T-helper 2 cell (primary cell): ENCODE results near the gene NDUFV1.
"Not testable (repeated sequence)": the region's sequence is repeated elsewhere in the genome, so short reads cannot be mapped to it uniquely, and the experiment has no call there.

ENCODE experiments used
- DNase-seq, 5 experiments: peaks; one replicate each; pipeline versions ENCODE4 v3.0.0 to v3.0.0-alpha.2; 2012 to 2022

NDUFV1 gene

DNA sequence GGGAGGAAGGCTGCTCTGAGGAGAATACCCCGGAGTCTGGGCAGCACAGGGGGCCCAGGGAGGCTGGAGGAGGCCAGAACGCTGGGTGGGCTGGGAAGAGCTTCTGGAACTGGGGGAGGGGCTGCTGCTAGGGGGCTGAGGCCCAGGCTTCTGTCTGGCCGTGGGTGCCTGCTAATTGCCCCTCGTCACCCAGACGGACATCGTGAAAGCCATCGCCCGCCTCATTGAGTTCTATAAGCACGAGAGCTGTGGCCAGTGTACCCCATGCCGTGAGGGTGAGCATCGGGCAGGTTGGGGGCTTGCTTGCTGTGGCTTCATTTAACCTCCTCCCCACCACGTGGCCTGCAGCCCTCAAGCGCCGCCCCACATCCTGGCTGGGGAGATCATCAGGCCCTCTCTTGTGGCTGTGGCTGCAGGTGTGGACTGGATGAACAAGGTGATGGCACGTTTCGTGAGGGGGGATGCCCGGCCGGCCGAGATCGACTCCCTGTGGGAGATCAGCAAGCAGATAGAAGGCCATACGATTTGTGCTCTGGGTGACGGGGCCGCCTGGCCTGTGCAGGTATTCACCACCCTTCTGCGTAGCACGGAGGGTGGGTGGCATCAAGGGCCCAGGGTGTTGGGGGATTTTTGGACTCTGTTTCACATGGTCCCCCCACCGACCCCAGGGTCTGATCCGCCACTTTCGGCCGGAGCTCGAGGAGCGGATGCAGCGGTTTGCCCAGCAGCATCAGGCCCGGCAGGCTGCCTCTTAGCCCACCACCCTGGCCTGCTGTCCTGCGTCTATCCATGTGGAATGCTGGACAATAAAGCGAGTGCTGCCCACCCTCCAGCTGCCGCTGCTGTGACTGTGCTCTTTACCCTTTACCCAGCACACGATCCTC lies 5.2 kb downstream of the NDUFV1 start:
- DNase-seq, result no peak

DNA sequence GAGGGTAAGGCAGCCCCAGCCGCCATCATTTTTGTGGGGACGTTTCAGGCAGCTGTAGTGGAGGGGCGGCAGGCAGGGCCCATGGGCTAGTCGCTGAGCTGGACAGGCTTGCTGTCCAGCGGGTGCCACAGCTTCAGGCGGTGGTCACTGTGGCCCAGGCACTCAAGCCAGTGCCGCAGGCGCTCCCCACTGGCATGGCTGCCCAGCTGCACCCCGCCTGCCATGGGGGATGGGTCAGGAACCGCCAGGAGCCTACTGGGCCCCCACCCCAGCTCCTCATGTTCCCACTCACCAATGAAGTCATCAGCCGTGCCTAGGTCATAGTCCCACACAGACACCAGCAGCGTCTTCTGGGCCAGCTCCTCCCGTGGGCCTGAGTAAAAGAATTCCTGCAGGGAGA lies 6.0 kb downstream of the NDUFV1 start:
- DNase-seq, result no peak

DNA sequence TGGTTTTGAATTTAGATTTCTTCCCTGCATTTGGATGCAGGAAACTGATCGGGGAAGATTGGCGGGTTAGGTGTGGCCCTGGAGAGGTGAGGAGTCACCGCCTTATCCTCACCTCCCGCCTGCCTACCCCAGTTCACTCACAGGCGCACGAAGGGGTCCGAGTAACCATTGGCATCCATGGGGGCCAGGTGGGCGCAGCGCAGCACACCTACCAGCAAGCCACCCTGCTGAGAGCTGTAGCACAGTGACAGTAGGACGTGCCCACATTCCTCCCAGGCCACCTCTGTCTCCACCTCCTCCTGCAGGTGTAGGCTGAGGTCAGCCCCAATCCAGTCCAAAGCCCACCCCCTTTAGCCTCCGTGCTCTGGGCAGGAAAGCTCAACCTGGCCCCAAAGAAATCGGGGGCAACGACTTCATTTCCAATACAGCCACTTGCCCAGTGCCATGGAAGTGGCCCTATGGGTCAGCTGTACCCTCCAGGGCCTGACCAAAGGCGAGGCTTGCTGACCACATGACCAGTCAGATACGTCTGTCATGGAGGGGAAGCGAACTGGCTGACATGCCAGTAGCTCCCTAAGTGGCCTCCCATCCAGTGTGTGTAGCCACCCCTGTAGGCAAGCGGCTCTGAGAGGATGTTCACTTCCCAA lies 6.7 kb downstream of the NDUFV1 start:
- no peak for DNase-seq

DNA sequence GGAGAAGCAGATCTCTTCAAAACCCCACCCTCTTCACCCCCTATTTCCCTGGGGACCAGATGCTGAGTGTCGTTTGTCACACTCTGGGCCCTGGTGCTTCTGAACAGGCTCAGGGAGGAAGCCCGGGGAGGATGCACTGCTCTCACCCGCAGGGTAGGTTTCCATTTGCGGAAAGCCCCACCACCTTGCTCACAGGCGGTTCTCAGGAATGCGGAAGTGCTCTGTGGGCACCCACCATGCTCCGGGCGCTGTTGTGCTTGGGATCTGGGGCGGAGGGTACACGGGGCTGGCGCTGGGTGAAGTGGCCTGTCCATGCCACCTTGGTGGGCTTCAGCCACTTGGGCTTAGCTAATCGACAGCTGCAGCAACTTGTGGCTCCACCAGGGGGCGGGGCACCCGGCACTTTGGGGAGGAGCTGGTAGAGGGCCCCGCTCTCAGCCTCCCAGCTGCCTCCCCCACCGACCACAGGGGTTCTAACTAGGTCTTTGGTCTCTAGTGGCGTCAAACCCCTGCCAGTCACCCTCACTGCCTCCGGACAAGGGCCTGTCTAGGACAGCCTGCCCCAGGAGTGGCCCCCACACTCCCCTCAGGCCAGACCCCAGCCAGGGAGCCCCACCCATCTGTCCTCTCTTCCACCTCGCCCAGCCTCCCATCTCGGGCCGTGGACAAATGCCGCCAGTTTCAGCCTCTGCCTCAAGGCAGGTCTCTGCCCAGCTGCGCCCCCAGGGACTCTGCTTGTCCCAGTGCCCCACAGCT lies 7.4 kb downstream of the NDUFV1 start:
- DNase-seq, result peak; percentile 48 to 95 (median 74)

DNA sequence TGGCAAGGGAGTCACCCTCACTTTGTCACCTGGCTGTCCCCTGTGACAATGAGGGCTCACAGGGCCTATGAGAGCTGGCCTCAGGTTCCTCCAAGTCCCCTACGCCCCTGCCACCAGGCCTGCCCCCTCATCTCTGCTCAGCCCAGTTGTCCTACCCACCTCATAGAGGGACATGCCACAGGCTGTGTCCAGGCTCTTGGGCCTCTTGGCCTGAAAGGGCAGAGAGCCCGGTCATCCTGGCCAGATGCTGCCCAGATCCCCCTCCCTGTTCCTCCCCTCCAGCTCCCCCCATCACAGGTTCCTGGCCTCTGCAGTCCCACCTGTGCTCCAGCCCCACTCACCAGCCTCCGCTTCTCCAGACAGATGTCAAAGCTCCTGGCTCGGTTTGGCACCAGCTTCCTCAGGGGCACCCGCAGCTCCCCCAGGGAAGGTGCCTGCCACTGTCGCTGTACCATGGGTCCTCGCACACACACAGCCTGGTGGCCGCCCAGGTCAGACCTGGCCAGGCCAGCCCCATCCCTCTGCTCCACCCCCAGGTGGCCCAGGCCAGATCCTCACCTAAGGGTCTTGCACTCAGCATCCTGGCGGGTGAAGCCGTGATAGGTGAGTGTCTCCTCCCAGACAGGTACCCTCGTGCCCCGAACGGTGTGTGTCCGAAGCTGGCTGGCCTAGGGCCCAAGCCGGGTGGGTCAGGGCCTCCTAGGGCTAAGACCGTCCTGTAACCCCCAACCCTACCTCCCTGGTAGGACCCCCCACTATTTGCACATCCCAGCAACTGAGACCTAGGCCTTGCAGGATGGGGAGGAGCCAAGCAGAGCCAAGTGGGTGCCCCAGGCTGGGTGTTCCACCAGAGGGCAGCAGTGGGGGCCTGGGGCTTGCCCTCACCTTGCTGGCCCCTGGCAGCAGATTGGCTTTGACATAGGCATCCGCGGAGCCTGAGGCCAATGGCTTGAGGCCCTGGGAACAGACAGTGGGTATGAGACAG lies 8.3 kb downstream of the NDUFV1 start:
- peak in 3 of 5 experiments; percentile 26 to 76 (median 44) for DNase-seq

DNA sequence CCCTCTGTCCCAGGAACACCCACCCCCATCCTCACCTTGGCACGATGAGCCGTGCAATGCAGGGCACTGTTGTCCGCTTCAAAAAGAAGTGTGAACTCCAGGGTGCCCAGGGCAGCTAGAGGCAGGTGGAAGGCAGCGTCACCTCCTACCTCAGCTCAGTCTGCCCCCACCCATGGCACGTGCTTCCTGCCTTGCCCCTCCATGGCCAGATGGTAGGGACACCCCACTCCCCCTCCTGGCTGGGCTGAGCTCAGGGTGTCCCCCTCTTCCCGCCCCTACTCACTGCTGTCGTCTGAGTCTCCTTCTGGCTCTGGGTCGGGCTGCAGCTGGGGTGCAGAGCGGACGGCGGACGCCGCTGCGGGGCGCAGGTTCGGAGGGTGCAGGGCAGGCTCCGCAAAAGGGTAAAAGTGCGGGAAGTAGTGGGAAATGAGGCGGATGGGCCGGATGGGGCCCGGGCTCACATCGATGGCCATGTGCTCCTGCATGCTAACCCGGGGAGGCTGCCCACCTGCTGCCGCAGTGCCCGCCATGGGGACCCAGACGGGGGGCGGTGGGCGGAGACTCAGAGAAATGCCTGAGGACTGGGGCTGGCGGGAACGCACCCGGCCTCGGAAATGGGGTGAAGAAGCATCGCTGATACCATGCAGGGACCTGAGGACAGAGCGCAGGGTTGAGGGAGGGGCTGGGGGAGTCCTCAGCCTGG lies 9.1 kb downstream of the NDUFV1 start:
- peak in 1 of 5 experiments; percentile 15 for DNase-seq

DNA sequence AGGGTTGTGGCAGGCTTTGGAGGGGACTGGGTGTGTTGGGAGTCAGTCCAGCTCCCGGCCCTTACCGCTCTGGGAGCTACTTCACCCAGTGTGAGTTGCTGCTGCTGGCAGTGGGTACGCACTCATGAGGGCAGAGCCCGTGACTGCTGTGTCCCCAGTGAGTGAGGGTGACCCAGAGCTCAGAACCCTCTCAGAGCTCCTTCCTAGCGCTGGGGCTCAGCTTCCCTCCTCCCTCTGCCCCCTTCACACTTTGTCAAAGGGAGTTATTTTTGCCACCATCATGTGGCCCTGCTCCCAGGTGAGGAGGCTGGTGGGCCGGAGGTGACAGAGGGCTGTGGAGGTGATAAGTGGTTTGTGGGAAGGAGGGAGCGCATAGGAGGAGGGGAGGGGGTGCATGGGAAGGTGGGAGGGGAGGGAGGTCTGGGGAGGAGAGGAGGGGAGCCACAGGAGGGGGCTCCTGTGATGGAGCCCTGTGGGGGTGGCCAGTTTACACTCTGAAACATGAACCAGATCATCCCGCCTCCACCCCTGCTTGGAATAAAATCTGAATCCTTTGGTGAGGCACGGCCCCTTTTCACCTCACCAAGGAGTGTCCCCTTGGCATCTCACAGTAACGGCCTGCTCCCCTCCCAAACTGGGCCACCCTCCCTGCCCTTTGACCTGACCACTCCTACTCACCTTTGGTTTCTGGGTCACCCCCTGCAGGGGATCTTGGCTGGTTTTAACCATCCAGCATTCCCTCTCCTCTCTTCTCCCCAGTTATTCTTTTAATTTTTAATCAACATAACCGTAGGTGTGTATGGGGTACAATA lies 9.9 kb downstream of the NDUFV1 start:
- DNase-seq, result no peak

DNA sequence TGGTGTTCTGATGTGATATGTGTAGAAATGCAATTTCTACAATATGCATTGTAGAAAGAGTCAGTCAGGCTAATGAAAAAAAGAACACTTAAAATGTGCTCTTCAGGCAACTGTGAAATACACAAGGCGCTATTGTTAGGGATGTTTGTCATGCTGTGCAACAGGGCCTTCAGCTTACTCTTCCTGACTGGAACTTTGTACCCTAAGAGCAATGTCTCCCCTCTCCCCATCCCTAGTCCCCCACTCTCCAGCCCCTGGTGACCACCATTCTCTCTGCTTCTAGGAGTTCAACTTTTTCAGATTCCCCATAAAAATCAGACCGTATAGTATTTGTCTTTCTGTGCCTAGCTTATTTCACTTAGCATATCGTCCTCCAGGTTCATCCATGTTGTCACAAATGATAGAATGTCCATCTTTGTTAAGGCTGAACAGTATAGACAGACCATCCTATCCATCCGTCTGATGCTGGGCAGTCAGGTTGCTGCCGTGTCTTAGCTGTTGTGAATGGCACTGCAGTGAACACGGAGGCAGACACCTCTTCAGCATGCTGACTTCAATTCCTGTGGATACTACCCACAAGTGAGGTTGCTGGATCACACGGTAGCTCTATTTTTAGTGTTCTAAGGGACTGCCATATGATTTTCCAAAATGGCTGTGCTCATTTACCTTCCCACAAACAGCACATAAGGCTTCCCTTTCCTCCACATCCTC lies 10.7 kb downstream of the NDUFV1 start:
- DNase-seq, result no peak

DNA sequence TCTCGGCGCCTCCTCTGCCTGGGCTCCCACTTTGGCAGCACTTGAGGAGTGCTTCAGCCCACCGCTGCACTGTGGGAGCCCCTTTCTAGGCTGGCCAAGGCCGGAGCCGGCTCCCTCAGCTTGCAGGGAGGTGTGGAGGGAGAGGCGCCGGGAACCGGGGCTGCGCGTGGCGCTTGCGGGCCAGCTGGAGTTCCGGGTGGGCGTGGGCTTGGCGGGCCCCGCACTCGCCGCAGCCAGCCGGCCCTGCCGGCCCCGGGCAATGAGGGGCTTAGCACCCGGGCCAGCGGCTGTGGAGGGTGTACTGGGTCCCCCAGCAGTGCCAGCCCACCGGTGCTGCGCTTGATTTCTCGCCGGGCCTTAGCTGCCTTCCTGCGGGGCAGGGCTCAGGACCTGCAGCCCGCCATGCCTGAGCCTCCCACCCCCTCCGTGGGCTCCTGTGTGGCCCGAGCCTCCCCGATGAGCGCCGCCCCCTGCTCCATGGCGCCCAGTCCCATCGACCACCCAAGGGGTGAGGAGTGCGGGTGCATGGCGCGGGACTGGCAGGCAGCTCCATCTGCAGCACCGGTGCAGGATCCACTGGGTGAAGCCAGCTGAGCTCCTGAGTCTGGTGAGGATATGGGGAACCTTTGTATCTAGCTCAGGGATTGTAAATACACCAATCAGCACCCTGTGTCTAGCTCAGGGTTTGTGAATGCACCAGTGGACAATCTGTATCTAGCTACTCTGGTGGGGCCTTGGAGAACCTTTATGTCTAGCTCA lies 12.3 kb downstream of the NDUFV1 start:
- DNase-seq, result not testable (repeated sequence)

DNA sequence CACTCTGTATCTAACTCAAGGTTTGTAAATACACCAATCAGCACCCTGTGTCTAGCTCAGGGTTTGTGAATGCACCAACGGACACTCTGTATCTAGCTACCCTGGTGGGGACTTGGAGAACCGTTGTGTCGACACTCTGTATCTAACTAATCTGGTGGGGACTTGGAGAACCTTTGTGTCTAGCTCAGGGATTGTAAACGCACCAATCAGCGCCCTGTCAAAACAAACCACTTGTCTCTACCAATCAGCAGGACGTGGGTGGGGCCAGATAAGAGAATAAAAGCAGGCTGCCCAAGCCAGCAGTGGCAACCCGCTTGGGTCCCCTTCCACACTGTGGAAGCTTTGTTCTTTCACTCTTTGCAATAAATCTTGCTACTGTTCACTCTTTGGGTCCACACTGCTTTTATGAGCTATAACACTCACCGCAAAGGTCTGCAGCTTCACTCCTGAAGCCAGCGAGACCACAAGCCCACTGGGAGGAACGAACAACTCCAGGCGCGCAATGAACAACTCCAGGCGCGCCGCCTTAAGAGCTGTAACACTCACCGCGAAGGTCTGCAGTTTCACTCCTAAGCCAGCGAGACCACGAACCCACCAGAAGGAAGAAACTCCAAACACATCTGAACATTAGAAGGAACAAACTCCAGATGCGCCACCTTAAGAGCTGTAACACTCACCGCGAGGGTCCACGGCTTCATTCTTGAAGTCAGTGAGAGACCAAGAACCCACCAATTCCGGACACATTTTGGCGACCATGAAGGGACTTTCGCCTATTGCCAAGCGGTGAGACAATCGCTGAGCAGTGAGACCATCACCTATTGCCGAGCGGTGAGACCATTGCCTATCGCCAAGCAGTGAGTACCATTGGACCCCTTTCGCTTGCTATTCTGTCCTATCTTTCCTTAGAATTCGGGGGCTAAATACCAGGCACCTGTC lies 13.2 kb downstream of the NDUFV1 start:
- DNase-seq, result not testable (repeated sequence)

DNA sequence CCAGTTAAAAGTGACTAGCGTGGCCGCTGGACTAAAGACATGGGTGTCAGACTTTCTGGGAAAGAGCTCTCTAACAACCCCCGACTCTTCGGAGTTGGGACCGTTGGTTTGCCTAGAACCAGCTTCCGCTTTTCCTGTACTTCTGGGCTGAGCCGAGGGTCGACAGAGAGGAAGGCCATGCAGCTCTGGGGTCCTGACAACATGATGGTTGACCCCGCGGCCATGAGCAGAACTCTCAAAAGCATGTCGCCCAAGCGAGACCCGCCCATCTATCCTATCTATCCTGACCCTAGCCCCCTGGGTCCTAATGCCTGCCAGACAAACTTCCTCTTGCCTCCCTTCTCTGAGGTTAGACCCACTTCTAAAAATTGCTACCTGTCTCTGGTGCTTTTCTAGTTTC lies 13.9 kb downstream of the NDUFV1 start:
- DNase-seq, result not testable (repeated sequence)

DNA sequence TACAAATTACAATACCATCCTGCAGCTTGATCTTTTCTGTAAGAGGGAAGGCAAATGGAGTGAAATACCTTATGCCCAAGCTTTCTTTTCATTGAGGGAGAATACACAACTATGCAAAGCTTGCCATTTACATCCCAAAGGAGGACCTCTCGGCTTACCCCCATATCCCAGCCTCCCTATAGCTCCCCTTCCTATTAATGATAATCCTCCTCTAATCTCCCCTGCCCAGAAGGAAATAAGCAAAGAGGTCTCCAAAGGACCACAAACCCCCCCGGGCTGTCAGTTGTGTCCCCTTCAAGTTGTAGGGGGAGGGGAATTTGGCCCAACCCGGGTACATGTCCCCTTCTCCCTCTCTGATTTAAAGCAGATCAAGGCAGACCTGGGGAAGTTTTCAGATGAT lies 15.2 kb downstream of the NDUFV1 start:
- not testable (repeated sequence) for DNase-seq

DNA sequence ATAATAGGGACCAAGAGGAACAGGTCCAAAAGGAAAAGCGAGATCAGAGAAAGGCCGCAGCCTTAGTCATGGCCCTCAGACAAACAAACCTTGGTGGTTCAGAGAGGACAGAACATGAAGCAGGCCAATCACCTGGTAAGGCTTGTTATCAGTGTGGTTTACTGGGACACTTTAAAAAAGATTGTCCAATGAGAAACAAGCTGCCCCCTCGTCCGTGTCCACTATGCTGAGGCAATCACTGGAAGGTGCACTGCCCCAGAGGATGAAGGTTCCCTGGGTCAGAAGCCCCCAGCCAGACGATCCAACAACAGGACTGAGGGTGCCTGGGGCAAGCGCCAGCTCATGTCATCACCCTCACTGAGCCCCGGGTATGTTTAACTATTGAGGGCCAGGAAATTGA lies 16.2 kb downstream of the NDUFV1 start:
- DNase-seq, result not testable (repeated sequence)

DNA sequence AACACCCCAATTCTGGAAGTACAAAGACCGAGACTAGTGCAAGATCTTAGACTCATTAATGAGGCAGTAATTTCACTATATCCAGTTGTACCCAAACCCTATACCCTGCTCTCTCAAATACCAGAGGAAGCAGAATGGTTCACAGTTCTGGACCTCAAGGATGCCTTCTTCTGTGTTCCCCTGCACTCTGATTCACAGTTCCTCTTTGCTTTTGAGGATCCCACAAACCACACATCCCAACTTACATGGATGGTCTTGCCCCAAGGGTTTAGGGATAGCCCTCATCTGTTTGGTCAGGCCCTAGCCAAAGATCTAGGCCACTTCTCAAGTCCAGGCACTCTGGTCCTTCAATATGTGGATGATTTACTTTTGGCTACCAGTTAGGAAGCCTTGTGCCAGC lies 17.1 kb downstream of the NDUFV1 start:
- DNase-seq, result not testable (repeated sequence)

DNA sequence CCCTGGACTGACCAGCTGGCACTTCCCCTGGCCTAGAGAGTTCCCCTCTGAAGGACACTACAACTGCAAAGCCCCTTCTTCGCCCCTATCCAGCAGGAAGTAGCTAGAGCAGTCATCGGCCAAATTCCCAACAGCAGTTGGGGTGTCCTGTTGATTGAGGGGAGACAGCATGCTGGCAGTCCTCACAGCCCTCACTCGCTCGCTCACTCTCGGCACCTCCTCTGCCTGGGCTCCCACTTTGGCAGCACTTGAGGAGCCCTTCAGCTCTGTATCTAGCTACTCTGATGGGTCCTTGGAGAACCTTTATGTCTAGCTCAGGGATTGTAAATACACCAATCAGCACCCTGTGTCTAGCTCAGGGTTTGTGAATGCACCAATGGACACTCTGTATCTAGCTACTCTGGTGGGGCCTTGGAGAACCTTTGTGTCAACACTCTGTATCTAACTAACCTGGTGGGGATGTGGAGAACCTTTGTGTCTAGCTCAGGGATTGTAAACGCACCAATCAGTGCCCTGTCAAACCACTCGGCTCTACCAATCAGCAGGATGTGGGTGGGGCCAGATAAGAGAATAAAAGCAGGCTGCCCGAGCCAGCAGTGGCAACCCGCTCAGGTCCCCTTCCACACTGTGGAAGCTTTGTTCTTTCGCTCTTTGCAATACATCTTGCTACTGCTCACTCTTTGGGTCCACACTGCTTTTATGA lies 19.5 kb downstream of the NDUFV1 start:
- not testable (repeated sequence) for DNase-seq

DNA sequence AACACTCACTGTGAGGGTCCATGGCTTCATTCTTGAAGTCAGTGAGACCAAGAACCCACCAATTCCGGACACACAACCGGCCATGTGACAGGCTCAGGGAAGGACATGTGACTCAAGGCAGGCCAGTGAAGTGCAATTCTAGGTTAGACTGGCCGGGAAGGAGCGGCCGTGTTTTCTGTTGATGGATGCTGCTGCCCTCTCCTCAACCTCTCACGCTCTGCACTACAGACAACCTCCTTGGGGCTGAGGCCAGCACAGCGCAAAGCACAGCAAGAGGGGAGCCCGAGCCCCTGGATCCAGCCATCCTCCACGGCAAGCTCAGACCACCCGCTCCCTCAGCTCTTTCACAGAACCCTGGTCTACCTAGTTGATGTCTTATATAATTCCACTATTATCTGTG lies 20.2 kb downstream of the NDUFV1 start:
- DNase-seq, result no peak

DNA sequence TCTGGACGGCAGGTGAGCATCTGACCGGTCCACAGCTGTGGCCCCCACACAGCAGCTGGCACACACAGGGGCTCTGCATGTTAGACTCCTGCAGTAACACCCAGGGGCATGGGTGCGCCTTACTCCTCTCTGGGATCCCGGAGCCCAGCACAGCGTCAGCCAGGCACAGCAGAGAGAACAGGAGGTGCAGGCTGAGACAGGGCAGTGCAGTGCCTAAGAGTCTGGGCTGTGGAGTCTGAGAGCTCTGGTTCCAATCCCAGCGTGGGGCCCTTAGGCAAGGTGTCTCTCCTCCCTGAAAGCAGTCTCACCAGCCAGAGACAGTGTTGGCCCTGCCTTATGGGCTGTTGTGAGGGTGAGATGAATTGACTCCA lies 20.7 kb downstream of the NDUFV1 start:
- no peak for DNase-seq
